ENCODE measurements around the gene OR4M1. TPM values are rescaled to one million over a fixed set of nuclear protein-coding genes. Genes with fewer than 3 reads are reported as not detected.
"Not testable (repeated sequence)": the region's sequence is repeated elsewhere in the genome, so short reads cannot be mapped to it uniquely, and the experiment has no call there.

OR4M1 gene
- total RNA-seq, 1 donor from 2014 or later = not detected

- no peak overlapping the region for H3K4me3 ChIP-seq
- H3K27ac ChIP-seq = no peak overlapping the region
- no peaks in the 10 kb centered on the region for H3K27me3 ChIP-seq
- H3K36me3 ChIP-seq = no peaks in the 10 kb centered on the region
- no peak for DNase-seq (ENCODE audit: low spot score in 2 of 2)
- intact Hi-C loops (cut with DNase I) = no loop called here
- no peaks in the 10 kb centered on the region for H3K4me1 ChIP-seq
- no peak for TF ChIP-seq CTCF (IDR thresholded peaks at IDR 0.05)
- H3K9me3 ChIP-seq = no peaks in the 10 kb centered on the region
Observed at GRCh38 chr14:19800282-19801117, 27.2 kb downstream of the OR4M1 start.

- intact Hi-C loops (cut with DNase I) = no loop called here
- TF ChIP-seq CTCF (IDR thresholded peaks at IDR 0.05) = no peak
- Histone ChIP-seq H3K4me1 (no peaks in the 10 kb centered on the region), H3K9me3 (no peaks in the 10 kb centered on the region), H3K27me3 (no peaks in the 10 kb centered on the region), H3K4me3 (no peak overlapping the region), H3K36me3 (no peaks in the 10 kb centered on the region), H3K27ac (no peak overlapping the region)
- no peak for DNase-seq (ENCODE audit: low spot score in 2 of 2)
Observed at GRCh38 chr14:19801118-19801464, 27.8 kb downstream of the OR4M1 start.

GRCh38 chr14:19803470-19803869, 30.2 kb downstream of the OR4M1 start, which contains the start of gene OR4N2:
Gene OR4N2 (plus strand): TSS chr14:19803770. CDS start chr14:19827449, 23,679 bp downstream.
- DNase-seq (ENCODE audit: low spot score in 2 of 2); H3K27ac ChIP-seq; H3K36me3 ChIP-seq; H3K9me3 ChIP-seq; intact Hi-C loops (cut with DNase I); H3K27me3 ChIP-seq; H3K4me3 ChIP-seq; H3K4me1 ChIP-seq: not testable (repeated sequence)

- intact Hi-C loops (cut with DNase I); H3K4me1 ChIP-seq; H3K27me3 ChIP-seq; H3K27ac ChIP-seq; H3K9me3 ChIP-seq; H3K36me3 ChIP-seq; DNase-seq (ENCODE audit: low spot score in 2 of 2); H3K4me3 ChIP-seq: not testable (repeated sequence)
Observed at GRCh38 chr14:19813171-19813920, 40.0 kb downstream of the OR4M1 start.

GRCh38 chr14:19819879-19820278, 46.6 kb downstream of the OR4M1 start:
- H3K9me3 ChIP-seq; H3K4me1 ChIP-seq; H3K27ac ChIP-seq; DNase-seq (ENCODE audit: low spot score in 2 of 2); H3K36me3 ChIP-seq; H3K27me3 ChIP-seq; H3K4me3 ChIP-seq; intact Hi-C loops (cut with DNase I): not testable (repeated sequence)

GRCh38 chr14:19821016-19821415, 47.7 kb downstream of the OR4M1 start:
- H3K27ac ChIP-seq; H3K4me1 ChIP-seq; H3K36me3 ChIP-seq; H3K27me3 ChIP-seq; H3K4me3 ChIP-seq; H3K9me3 ChIP-seq; intact Hi-C loops (cut with DNase I); DNase-seq (ENCODE audit: low spot score in 2 of 2): not testable (repeated sequence)

GRCh38 chr14:19823178-19823577, 49.9 kb downstream of the OR4M1 start:
- H3K4me1 ChIP-seq = no peaks in the 10 kb centered on the region
- H3K9me3 ChIP-seq = no peaks in the 10 kb centered on the region
- no peaks in the 10 kb centered on the region for H3K27me3 ChIP-seq
- H3K36me3 ChIP-seq = no peaks in the 10 kb centered on the region
- DNase-seq (ENCODE audit: low spot score in 2 of 2) = no peak
- intact Hi-C loops (cut with DNase I) = no loop called here
- TF ChIP-seq CTCF (IDR thresholded peaks at IDR 0.05) = no peak
- no peak overlapping the region for H3K27ac ChIP-seq
- no peak overlapping the region for H3K4me3 ChIP-seq
